ENCODE data around the gene XPA. TPM values are rescaled to one million over a fixed set of nuclear protein-coding genes. Genes with fewer than 3 reads are reported as not detected.

XPA gene
- total RNA-seq, 3 donors from 2014 or later: 10.8 to 24.0 (median 14.6) TPM

GRCh38 chr9:97675655-97676054 is 21.5 kb downstream of the XPA start:
- Histone ChIP-seq H3K4me3 (no peak overlapping the region), H3K36me3 (ENCODE audit: low read depth) (peaks cover 3% of the 10 kb centered on the region), H3K9me3 (no peaks in the 10 kb centered on the region), H3K4me1 (ENCODE audit: low read depth) (no peaks in the 10 kb centered on the region)
- TF ChIP-seq, protein P1, sequence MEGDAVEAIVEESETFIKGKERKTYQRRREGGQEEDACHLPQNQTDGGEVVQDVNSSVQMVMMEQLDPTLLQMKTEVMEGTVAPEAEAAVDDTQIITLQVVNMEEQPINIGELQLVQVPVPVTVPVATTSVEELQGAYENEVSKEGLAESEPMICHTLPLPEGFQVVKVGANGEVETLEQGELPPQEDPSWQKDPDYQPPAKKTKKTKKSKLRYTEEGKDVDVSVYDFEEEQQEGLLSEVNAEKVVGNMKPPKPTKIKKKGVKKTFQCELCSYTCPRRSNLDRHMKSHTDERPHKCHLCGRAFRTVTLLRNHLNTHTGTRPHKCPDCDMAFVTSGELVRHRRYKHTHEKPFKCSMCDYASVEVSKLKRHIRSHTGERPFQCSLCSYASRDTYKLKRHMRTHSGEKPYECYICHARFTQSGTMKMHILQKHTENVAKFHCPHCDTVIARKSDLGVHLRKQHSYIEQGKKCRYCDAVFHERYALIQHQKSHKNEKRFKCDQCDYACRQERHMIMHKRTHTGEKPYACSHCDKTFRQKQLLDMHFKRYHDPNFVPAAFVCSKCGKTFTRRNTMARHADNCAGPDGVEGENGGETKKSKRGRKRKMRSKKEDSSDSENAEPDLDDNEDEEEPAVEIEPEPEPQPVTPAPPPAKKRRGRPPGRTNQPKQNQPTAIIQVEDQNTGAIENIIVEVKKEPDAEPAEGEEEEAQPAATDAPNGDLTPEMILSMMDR (IDR thresholded peaks at IDR 0.05): no peak
- ATAC-seq: no peak
- DNase-seq: no peak
- intact Hi-C loops (cut with DNase I, micrococcal nuclease): no loop called here

GRCh38 chr9:97673922-97674321 is 23.2 kb downstream of the XPA start:
- no peak for DNase-seq

GRCh38 chr9:97672403-97672802 is 24.7 kb downstream of the XPA start:
- ATAC-seq (no peak), DNase-seq (no peak)
- Histone ChIP-seq H3K4me1 (ENCODE audit: low read depth) (no peaks in the 10 kb centered on the region), H3K36me3 (ENCODE audit: low read depth) (peaks cover 3% of the 10 kb centered on the region), H3K4me3 (no peak overlapping the region), H3K9me3 (no peaks in the 10 kb centered on the region)
- TF ChIP-seq, protein P1 (IDR thresholded peaks at IDR 0.05): no peak
- intact Hi-C loops (cut with DNase I, micrococcal nuclease): no loop called here

More at GRCh38 chr9:97673922-97674321, 23.2 kb downstream of the XPA start:
- intact Hi-C loops (cut with DNase I, micrococcal nuclease): no loop called here
- TF ChIP-seq, protein P1 (IDR thresholded peaks at IDR 0.05): no peak
- ATAC-seq: no peak
- Histone ChIP-seq H3K4me1 (ENCODE audit: low read depth) (no peaks in the 10 kb centered on the region), H3K9me3 (no peaks in the 10 kb centered on the region), H3K36me3 (ENCODE audit: low read depth) (peaks cover 3% of the 10 kb centered on the region), H3K4me3 (no peak overlapping the region)

DNA sequence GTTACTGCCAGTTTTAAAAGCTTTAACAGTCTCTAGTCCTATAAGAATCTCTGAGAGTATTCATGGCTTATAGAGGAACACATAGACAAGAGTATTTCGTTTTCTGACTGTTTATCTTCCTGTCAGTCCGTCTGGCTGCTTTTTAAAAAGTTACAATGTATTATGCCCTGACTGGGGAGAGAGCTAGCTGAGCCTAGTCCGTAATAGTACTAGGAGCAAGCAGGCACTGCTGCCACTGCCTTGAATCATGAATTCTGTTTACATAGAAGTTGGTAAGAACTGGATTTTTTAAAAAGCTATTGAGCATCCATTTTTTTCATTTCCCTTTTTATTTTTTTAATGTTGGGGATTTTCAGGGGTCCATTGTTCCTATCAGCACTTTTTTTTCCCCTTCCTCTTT is 26.6 kb downstream of the XPA start:
- Histone ChIP-seq H3K4me3 (no peak overlapping the region), H3K36me3 (ENCODE audit: low read depth) (peaks cover 3% of the 10 kb centered on the region), H3K4me1 (ENCODE audit: low read depth) (no peaks in the 10 kb centered on the region), H3K9me3 (no peaks in the 10 kb centered on the region)
- ATAC-seq (no peak), DNase-seq (no peak)
- TF ChIP-seq, protein P1 (IDR thresholded peaks at IDR 0.05): no peak
- intact Hi-C loops (cut with DNase I, micrococcal nuclease): no loop called here

DNA sequence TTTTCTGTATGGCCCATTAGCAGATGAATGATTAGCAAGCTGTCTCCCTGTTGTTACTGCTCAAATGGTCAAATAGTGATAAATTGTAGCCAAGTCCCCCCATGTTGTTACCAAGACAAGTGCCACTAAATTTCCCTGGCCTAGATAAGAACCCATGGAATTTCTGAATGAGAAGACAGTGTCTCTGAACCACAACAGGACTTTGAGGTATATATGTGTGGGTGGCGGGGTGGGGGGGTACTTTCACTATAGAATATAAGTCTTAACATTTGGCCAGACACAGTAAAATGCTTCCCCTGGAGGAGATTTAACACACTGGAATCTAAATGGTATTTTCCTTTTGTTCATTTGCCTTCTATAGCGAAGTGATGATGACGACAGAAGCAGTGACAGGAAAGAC is 28.7 kb downstream of the XPA start:
- Histone ChIP-seq H3K9me3 (no peaks in the 10 kb centered on the region), H3K4me1 (ENCODE audit: low read depth) (no peaks in the 10 kb centered on the region), H3K4me3 (no peak overlapping the region), H3K36me3 (ENCODE audit: low read depth) (no peaks in the 10 kb centered on the region)
- TF ChIP-seq, protein P1 (IDR thresholded peaks at IDR 0.05): no peak
- DNase-seq (no peak), ATAC-seq (no peak)
- intact Hi-C loops (cut with DNase I, micrococcal nuclease): no loop called here

Measured in mucosa of descending colon (tissue), 3 donors.